GM03348 (cell line): Measurements from ENCODE around the gene OR5T2.
"Not testable (repeated sequence)": the region's sequence is repeated elsewhere in the genome, so short reads cannot be mapped to it uniquely, and the experiment has no call there.

Source experiments
- DNase-seq: peaks from one replicate; pipeline ENCODE4 v3.0.0; 2012; ENCODE audit warnings: low spot score

The OR5T2 gene

DNA sequence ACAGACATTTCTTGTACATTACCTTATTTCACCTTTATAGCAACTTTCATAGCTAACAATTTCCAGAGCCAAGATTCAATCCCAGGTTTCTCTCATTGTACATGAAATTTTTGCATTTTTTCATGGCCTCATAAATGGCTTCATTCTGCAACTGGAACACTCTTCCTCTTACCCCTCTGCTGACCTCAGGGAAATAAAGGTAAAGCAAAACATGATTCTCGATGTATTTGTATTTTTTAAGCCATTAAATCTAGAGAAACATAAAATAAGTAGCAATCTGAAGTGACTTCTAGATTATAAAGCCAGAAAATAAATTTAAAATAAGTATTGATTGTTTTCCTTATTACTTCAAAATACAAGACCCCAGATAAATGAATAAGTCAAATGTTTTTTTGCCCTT is at the start of gene OR5T2:
TSS of gene OR5T2 (minus strand) at position 101 of the 400 bp plus-strand sequence. CDS start 1,193 bp downstream, outside the sequence.
- DNase-seq: no peak

DNA sequence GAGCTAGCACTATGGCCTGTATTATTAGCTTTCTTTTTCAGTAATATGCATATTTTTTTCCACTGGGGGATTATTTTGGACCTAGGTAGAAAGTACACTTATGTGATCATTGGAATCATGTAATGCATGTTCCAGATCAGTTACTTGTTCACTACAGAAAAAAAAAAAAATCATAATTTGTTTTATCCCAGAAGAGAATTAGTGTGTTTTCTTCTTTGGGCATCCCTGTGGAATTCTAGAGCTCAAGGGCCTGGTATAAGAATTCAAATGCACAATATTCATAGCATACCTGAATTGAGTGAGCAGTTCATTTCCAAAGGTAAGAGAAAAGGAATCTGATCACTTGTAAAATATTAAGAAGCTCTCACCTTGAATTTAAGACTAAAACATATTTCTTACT is 39.8 kb upstream of the OR5T2 start, which contains the start of gene OR5T1:
TSS of gene OR5T1 (plus strand) at position 301 of the 400 bp plus-strand sequence. CDS start 1,485 bp downstream, outside the sequence.
- no peak for DNase-seq

GRCh38 chr11:56271092-56271491 is 37.0 kb upstream of the OR5T2 start:
- DNase-seq: no peak

DNA sequence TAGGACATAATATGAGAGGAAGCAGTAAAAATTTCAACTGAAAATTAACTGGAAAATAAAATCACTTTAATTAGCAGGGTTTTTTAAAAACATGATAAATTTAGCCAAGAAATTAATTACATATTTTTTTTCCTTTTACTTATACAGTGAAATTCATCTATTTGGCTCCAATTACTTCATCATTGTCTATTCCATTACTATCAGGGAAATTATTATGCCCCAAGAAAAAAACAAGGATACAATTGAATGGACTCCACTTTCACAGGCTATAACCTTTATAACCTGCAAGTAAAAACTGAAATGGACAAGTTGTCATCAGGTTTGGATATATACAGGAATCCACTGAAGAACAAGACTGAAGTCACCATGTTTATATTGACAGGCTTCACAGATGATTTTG is 17.9 kb upstream of the OR5T2 start, which contains the start of gene OR5T3:
TSS of gene OR5T3 (plus strand) at position 301 of the 400 bp plus-strand sequence. CDS start at position 301, 0 bp downstream.
- no peak for DNase-seq

- not testable (repeated sequence) for DNase-seq
Measured at GRCh38 chr11:56219735-56220134, 14.3 kb downstream of the OR5T2 start.

GRCh38 chr11:56214537-56214936 is 19.5 kb downstream of the OR5T2 start:
- DNase-seq: no peak

DNA sequence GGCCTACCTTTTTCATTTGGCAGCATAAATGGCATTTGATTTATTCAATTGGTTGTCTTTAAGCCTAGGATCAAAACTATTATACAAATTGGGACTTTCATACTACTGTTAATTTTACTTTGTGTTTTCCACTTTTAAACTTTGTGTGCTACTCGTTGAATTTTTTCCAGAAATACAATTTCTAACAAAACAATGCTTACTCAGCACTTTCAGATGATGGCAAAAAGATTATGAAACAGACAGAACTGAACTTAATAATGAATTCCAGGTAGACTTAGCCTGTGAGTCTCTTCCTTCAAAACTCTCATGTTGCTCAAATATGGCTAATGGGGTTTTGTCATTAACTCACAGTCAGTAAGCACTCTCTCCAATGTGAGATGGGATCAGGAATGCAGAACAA is 26.3 kb downstream of the OR5T2 start:
- no peak for DNase-seq

DNA sequence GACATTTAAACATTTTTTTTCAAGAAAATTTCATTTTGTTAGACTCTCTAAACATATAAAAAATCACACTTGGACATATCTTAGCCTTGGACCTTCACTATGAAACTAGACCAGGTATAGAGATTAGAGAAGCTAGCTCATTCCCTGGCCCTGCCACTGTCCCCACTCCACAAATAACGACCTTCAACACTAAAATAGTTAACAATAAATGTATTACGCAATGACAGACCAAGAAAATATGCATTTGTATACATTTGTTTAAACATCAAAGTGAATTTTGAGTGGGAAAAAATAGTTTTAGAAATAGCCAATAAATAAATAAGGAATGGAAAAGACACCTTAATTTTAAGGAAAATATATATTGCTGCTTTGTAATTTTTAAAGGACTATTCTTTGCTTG is 36.7 kb downstream of the OR5T2 start:
- no peak for DNase-seq

DNA sequence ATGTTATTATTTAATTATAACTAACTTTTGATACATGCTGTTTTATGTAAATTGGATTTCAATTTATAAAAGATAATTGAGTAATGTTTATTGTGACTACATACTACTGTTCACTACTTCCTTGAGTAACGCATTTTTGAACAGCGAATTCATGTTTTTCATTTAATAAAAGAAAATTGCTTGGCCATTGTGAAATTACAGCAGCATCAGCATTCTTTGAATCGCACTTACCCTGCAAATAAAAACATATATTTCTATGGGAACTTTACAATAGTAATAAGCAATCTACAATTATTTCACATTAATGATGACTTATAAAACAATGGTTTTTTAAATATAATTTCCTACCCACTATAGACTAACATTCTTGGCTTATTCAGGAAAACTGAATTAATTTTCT is 37.4 kb downstream of the OR5T2 start:
- DNase-seq: no peak

DNA sequence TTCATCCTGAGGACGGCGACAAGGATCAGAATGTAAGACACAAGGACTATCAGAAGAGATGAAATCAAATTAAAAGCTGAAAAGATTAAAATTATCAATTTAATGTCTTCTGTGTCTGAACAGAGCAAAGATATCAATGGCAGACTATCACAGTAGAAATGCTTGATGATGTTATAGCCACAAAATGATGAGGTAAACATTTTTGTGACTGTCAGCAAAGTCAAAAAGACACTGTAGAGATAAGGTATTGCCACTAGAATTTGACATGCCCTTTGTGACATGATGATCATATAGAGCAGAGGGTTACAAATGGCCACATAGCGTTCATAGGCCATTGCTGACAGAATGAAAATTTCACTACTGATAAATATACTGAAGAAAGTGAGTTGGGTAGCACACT is 45.5 kb downstream of the OR5T2 start:
- DNase-seq: no peak

- no peak for DNase-seq
Measured at GRCh38 chr11:56183459-56183858, 50.6 kb downstream of the OR5T2 start.
